Skeletal muscle cell (primary cell): ENCODE results near the gene IPO8.

Experiments used
- DNase-seq: peaks from one replicate; pipeline ENCODE4 v3.0.0-alpha.2; 2010; ENCODE audit warnings: low read depth
- H3K4me3 ChIP-seq: 2 replicates; pipeline ENCODE4 v1.5.1; 2011; ENCODE audit warnings: low read depth, mild to moderate bottlenecking, control low read depth, low read length, moderate library complexity

IPO8 gene

GRCh38 chr12:30695199-30696102 lies at the start of gene IPO8:
Gene IPO8 (minus strand): TSS chr12:30695869. CDS start chr12:30695647, 222 bp downstream.
- peak within 1 kb of the TSS; percentile 98 for H3K4me3 ChIP-seq

GRCh38 chr12:30744321-30744720 lies 48.7 kb upstream of the IPO8 start:
- no peak overlapping the region for H3K4me3 ChIP-seq
- no peak for DNase-seq

More at GRCh38 chr12:30695199-30696102, at the start of gene IPO8:
- peak; percentile 74 for DNase-seq

- no peak for DNase-seq
- no peak overlapping the region for H3K4me3 ChIP-seq
Measured at GRCh38 chr12:30740274-30740673, 44.6 kb upstream of the IPO8 start.

- no peak for DNase-seq
- no peak overlapping the region for H3K4me3 ChIP-seq
Measured at GRCh38 chr12:30739020-30739419, 43.4 kb upstream of the IPO8 start.

GRCh38 chr12:30732954-30733637 lies 37.4 kb upstream of the IPO8 start:
- DNase-seq = no peak
- no peak overlapping the region for H3K4me3 ChIP-seq

GRCh38 chr12:30730011-30730410 lies 34.3 kb upstream of the IPO8 start:
- no peak for DNase-seq

GRCh38 chr12:30729547-30729946 lies 33.9 kb upstream of the IPO8 start:
- no peak overlapping the region for H3K4me3 ChIP-seq
- DNase-seq = no peak

More at GRCh38 chr12:30730011-30730410, 34.3 kb upstream of the IPO8 start:
- H3K4me3 ChIP-seq = no peak overlapping the region

- DNase-seq = no peak
- no peak overlapping the region for H3K4me3 ChIP-seq
Measured at GRCh38 chr12:30726647-30727046, 31.0 kb upstream of the IPO8 start.

- peak; percentile 26 for DNase-seq
Measured at GRCh38 chr12:30725739-30726138, 30.1 kb upstream of the IPO8 start.

GRCh38 chr12:30719060-30719459 lies 23.4 kb upstream of the IPO8 start:
- no peak for DNase-seq
- no peak overlapping the region for H3K4me3 ChIP-seq

More at GRCh38 chr12:30725739-30726138, 30.1 kb upstream of the IPO8 start:
- H3K4me3 ChIP-seq = no peak overlapping the region

- no peak overlapping the region for H3K4me3 ChIP-seq
- DNase-seq = no peak
Measured at GRCh38 chr12:30707613-30708342, 12.1 kb upstream of the IPO8 start.

- no peak overlapping the region for H3K4me3 ChIP-seq
- no peak for DNase-seq
Measured at GRCh38 chr12:30706476-30706875, 10.8 kb upstream of the IPO8 start.

- no peak for DNase-seq
- H3K4me3 ChIP-seq = no peak overlapping the region
Measured at GRCh38 chr12:30701056-30701455, 5.4 kb upstream of the IPO8 start.

GRCh38 chr12:30700216-30700900 lies 4.7 kb upstream of the IPO8 start:
- DNase-seq = no peak
- no peak overlapping the region for H3K4me3 ChIP-seq

- DNase-seq = no peak
- H3K4me3 ChIP-seq = no peak overlapping the region
Measured at GRCh38 chr12:30698346-30698745, 2.7 kb upstream of the IPO8 start.

- DNase-seq = no peak
- H3K4me3 ChIP-seq = no peak overlapping the region
Measured at GRCh38 chr12:30696943-30697342, 1.3 kb upstream of the IPO8 start.

- DNase-seq = no peak
- H3K4me3 ChIP-seq = peak overlapping the region; percentile 98
Measured at GRCh38 chr12:30696486-30696885, 817 bp upstream of the IPO8 start.

GRCh38 chr12:30696103-30696408 lies 387 bp upstream of the IPO8 start:
- H3K4me3 ChIP-seq = peak overlapping the region; percentile 98

GRCh38 chr12:30694412-30695198 lies 1.1 kb downstream of the IPO8 start:
- H3K4me3 ChIP-seq = peak overlapping the region; percentile 98
- no peak for DNase-seq

More at GRCh38 chr12:30696103-30696408, 387 bp upstream of the IPO8 start:
- no peak for DNase-seq
